SH-SY5Y (cell line): ENCODE measurements around the gene CAMK2D.

ENCODE experiments used
- GATA2 ChIP-seq: IDR thresholded peaks from 2 replicates; pipeline ENCODE4 v1.6.1; 2011; ENCODE audit warnings: mild to moderate bottlenecking, low read depth, low read length
- GATA3 ChIP-seq: IDR thresholded peaks from 2 replicates; pipeline ENCODE4 v1.6.1; 2011; ENCODE audit warnings: low read depth, mild to moderate bottlenecking, low read length, moderate library complexity

- TF ChIP-seq GATA3 (no peak), GATA2 (no peak)
Measured at GRCh38 chr4:113504422-113504821, 257.1 kb downstream of the CAMK2D start.
